HEK293 (cell line): ENCODE measurements around the gene POLD1.

Experiments
- CTCF ChIA-PET: fragments of 350-600 bp; formaldehyde crosslinking; extraction: SDS; loops from one replicate; lab custom pipeline; 2021; ENCODE audit warnings: antibody characterized with exemption; lab: Yijun Ruan, JAX
- POLR2A ChIA-PET: fragments of 300-600 bp; formaldehyde crosslinking; extraction: SDS; loops from one replicate; lab custom pipeline; 2020; ENCODE audit warnings: antibody characterized with exemption, inconsistent platforms; lab: Yijun Ruan, JAX
- H3K27ac ChIP-seq: fragments of 200-500 bp; sonication (Bioruptor generic); 2 replicates; pipeline ENCODE4 v1.5.1; 2014; ENCODE audit warnings: low read depth, low read length, control low read depth, inconsistent platforms; ENCODE audit errors: extremely low read depth
- H3K36me3 ChIP-seq, 2 experiments: fragments of 200-500 bp in 1 of 2; sonication (Bioruptor generic) in 1 of 2; 1 replicate in 1 of 2; 2 replicates in 1 of 2; pipeline ENCODE4 v1.5.1; 2014 to 2017; ENCODE audit warnings: inconsistent platforms in 2 of 2, low read length in 2 of 2; ENCODE audit not compliant: control insufficient read depth in 2 of 2, insufficient read depth in 1 of 2
- H3K4me1 ChIP-seq: fragments of 200-500 bp; sonication (Bioruptor generic); 2 replicates; pipeline ENCODE4 v1.5.1; 2014; ENCODE audit warnings: mild to moderate bottlenecking, low read length, inconsistent platforms; ENCODE audit not compliant: control insufficient read depth, insufficient read depth
- H3K4me3 ChIP-seq: 2 replicates; pipeline ENCODE4 v1.5.1; 2011; ENCODE audit warnings: low read depth, mild to moderate bottlenecking, control low read depth, low read length, moderate library complexity
- H3K9me3 ChIP-seq: fragments of 200-500 bp; sonication (Bioruptor generic); 2 replicates; pipeline ENCODE4 v1.5.1; 2014; ENCODE audit warnings: low read depth, low read length, inconsistent platforms; ENCODE audit not compliant: control insufficient read depth, insufficient read depth
- MYNN ChIP-seq: fragments of 450-650 bp; formaldehyde crosslinking; IDR thresholded peaks from 2 replicates; pipeline ENCODE4 v1.5.1; 2016; ENCODE audit warnings: missing biosample characterization, missing genetic modification characterization, borderline replicate concordance
- ZBTB11 ChIP-seq: fragments of 450-650 bp; formaldehyde crosslinking; conservative IDR thresholded peaks from 2 replicates; pipeline ENCODE4 v1.5.1; 2016; ENCODE audit warnings: low read depth, missing biosample characterization, missing genetic modification characterization
- ZNF146 ChIP-seq: fragments of 450-650 bp; formaldehyde crosslinking; IDR thresholded peaks from 2 replicates; pipeline ENCODE4 v1.5.1; 2016; ENCODE audit warnings: missing biosample characterization, missing genetic modification characterization
- ZNF157 ChIP-seq: fragments of 450-650 bp; formaldehyde crosslinking; IDR thresholded peaks from 2 replicates; pipeline ENCODE4 v1.5.1; 2016; ENCODE audit warnings: missing biosample characterization, missing genetic modification characterization
- ZNF223 ChIP-seq: fragments of 450-650 bp; formaldehyde crosslinking; IDR thresholded peaks from 2 replicates; pipeline ENCODE4 v1.5.1; 2016; ENCODE audit warnings: missing biosample characterization, missing genetic modification characterization
- ZNF24 ChIP-seq: fragments of 450-650 bp; formaldehyde crosslinking; IDR thresholded peaks from 2 replicates; pipeline ENCODE4 v1.5.1; 2016; ENCODE audit warnings: missing biosample characterization, missing genetic modification characterization
- ZNF391 ChIP-seq: fragments of 450-650 bp; formaldehyde crosslinking; IDR thresholded peaks from 2 replicates; pipeline ENCODE4 v1.5.1; 2016; ENCODE audit warnings: low read depth, missing biosample characterization, missing genetic modification characterization, borderline replicate concordance
- ZNF449 ChIP-seq: fragments of 450-650 bp; formaldehyde crosslinking; IDR thresholded peaks from 2 replicates; pipeline ENCODE4 v1.5.1; 2017; ENCODE audit warnings: missing biosample characterization, mild to moderate bottlenecking, missing genetic modification characterization, moderate library complexity
- ZNF629 ChIP-seq: fragments of 450-650 bp; formaldehyde crosslinking; IDR thresholded peaks from 2 replicates; pipeline ENCODE4 v1.5.1; 2017; ENCODE audit warnings: missing biosample characterization, missing genetic modification characterization
- ZNF660 ChIP-seq: fragments of 450-650 bp; IDR thresholded peaks from 2 replicates; pipeline ENCODE4 v1.5.1; 2018; ENCODE audit warnings: missing biosample characterization, mild to moderate bottlenecking, missing genetic modification characterization
- ZNF837 ChIP-seq: fragments of 450-650 bp; formaldehyde crosslinking; IDR thresholded peaks from 2 replicates; pipeline ENCODE4 v1.5.1; 2016; ENCODE audit warnings: missing biosample characterization, missing genetic modification characterization
- ZSCAN16 ChIP-seq: fragments of 450-650 bp; formaldehyde crosslinking; IDR thresholded peaks from 2 replicates; pipeline ENCODE4 v1.5.1; 2016; ENCODE audit warnings: missing biosample characterization, missing genetic modification characterization
- TF ChIP-seq, protein P1 (sequence below): fragments of 450-650 bp; formaldehyde crosslinking; IDR thresholded peaks from 2 replicates; pipeline ENCODE4 v1.5.1; 2016; ENCODE audit warnings: missing biosample characterization, missing genetic modification characterization
- TF ChIP-seq, protein P2 (sequence below): fragments of 450-650 bp; formaldehyde crosslinking; IDR thresholded peaks from 2 replicates; pipeline ENCODE4 v1.5.1; 2016; ENCODE audit warnings: missing biosample characterization, missing genetic modification characterization
- TF ChIP-seq, protein P3 (sequence below): IDR thresholded peaks from 2 replicates; pipeline ENCODE4 v1.6.1; 2011; ENCODE audit warnings: mild to moderate bottlenecking, low read depth, low read length, borderline replicate concordance

Gene POLD1

GRCh38 chr19:50433201-50434180 is 49.3 kb downstream of the POLD1 start:
- peaks cover 11% of the 10 kb centered on the region for H3K4me1 ChIP-seq
- CTCF ChIA-PET, result interaction anchor here (0.6 kb wide), 2 partner anchors 12 to 174 kb away, joined by 4 to 5 read pairs; no protein-coding TSS in a partner anchor
- H3K4me3 ChIP-seq, result no peak overlapping the region
- no peaks in the 10 kb centered on the region for H3K36me3 ChIP-seq
- no peak overlapping the region for H3K27ac ChIP-seq
- TF ChIP-seq ZNF157 (tag by site-specific recombination) (no peak), ZSCAN16 (tag by site-specific recombination) (no peak), ZNF223 (tag by site-specific recombination) (peak; percentile 54; the same call in 1 of the 2 replicates), ZNF146 (tag by site-specific recombination) (no peak), ZNF391 (tag by site-specific recombination) (0 out of 2 replicates have a peak, but pooled peaks have one; percentile 27), ZNF837 (tag by site-specific recombination) (no peak), ZBTB11 (tag by site-specific recombination) (no peak), ZNF629 (no peak), MYNN (tag by site-specific recombination) (no peak), ZNF24 (tag by site-specific recombination) (no peak), ZNF449 (tag by site-specific recombination) (peak; percentile 44; the same call in 1 of the 2 replicates), ZNF660 (tag by site-specific recombination) (no peak)
- TF ChIP-seq, protein P1, sequence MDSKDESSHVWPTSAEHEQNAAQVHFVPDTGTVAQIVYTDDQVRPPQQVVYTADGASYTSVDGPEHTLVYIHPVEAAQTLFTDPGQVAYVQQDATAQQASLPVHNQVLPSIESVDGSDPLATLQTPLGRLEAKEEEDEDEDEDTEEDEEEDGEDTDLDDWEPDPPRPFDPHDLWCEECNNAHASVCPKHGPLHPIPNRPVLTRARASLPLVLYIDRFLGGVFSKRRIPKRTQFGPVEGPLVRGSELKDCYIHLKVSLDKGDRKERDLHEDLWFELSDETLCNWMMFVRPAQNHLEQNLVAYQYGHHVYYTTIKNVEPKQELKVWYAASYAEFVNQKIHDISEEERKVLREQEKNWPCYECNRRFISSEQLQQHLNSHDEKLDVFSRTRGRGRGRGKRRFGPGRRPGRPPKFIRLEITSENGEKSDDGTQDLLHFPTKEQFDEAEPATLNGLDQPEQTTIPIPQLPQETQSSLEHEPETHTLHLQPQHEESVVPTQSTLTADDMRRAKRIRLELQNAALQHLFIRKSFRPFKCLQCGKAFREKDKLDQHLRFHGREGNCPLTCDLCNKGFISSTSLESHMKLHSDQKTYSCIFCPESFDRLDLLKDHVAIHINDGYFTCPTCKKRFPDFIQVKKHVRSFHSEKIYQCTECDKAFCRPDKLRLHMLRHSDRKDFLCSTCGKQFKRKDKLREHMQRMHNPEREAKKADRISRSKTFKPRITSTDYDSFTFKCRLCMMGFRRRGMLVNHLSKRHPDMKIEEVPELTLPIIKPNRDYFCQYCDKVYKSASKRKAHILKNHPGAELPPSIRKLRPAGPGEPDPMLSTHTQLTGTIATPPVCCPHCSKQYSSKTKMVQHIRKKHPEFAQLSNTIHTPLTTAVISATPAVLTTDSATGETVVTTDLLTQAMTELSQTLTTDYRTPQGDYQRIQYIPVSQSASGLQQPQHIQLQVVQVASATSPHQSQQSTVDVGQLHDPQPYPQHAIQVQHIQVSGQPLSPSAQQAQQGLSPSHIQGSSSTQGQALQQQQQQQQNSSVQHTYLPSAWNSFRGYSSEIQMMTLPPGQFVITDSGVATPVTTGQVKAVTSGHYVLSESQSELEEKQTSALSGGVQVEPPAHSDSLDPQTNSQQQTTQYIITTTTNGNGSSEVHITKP, result peak; percentile 92
- TF ChIP-seq, protein P2, sequence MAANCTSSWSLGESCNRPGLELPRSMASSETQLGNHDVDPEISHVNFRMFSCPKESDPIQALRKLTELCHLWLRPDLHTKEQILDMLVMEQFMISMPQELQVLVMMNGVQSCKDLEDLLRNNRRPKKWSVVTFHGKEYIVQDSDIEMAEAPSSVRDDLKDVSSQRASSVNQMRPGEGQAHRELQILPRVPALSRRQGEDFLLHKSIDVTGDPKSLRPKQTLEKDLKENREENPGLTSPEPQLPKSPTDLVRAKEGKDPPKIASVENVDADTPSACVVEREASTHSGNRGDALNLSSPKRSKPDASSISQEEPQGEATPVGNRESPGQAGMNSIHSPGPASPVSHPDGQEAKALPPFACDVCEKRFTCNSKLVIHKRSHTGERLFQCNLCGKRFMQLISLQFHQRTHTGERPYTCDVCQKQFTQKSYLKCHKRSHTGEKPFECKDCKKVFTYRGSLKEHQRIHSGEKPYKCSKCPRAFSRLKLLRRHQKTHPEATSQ, result no peak
- TF ChIP-seq, protein P3, sequence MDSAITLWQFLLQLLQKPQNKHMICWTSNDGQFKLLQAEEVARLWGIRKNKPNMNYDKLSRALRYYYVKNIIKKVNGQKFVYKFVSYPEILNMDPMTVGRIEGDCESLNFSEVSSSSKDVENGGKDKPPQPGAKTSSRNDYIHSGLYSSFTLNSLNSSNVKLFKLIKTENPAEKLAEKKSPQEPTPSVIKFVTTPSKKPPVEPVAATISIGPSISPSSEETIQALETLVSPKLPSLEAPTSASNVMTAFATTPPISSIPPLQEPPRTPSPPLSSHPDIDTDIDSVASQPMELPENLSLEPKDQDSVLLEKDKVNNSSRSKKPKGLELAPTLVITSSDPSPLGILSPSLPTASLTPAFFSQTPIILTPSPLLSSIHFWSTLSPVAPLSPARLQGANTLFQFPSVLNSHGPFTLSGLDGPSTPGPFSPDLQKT, result no peak
- POLR2A ChIA-PET, result no interaction called here
- H3K9me3 ChIP-seq, result no peaks in the 10 kb centered on the region
